Thyroid gland (tissue), 4 donors: ENCODE data around the gene EXD3. TPM values are rescaled to one million over a fixed set of nuclear protein-coding genes. Genes with fewer than 3 reads are reported as not detected.

Experiments
- DNase-seq, 2 donors: peaks; one replicate each; pipeline ENCODE4 v3.0.0-alpha.2; 2019
- H3K27ac ChIP-seq, 3 donors: fragments of 200-600 bp; sonication (generic); 1 replicate in 2 of 3; 2 replicates in 1 of 3; pipeline ENCODE4 v1.5.1; 2016 to 2019; ENCODE audit warnings: mild to moderate bottlenecking in 1 of 3, moderate library complexity in 1 of 3
- H3K27me3 ChIP-seq: fragments of 200-600 bp; sonication (generic); one replicate; pipeline ENCODE4 v1.5.1; 2019
- H3K36me3 ChIP-seq, 2 donors: fragments of 200-600 bp; sonication (generic); one replicate each; pipeline ENCODE4 v1.5.1; 2016 to 2019
- H3K4me1 ChIP-seq, 2 donors: fragments of 200-600 bp; sonication (generic); one replicate each; pipeline ENCODE4 v1.5.1; 2017 to 2019
- H3K4me3 ChIP-seq, 3 donors: fragments of 200-600 bp; sonication (generic); replicated peaks in 1 of 3; 1 replicate in 2 of 3; 2 replicates in 1 of 3; pipeline ENCODE4 v1.5.1; 2016; ENCODE audit warnings: mild to moderate bottlenecking in 1 of 3
- H3K9me3 ChIP-seq: fragments of 200-600 bp; sonication (generic); one replicate; pipeline ENCODE4 v1.5.1; 2017
- POLR2A ChIP-seq, 2 donors: fragments of 450-650 bp; IDR thresholded peaks; one replicate each; pipeline ENCODE4 v1.6.1; 2017; ENCODE audit warnings: antibody characterized with exemption in 2 of 2, mild to moderate bottlenecking in 2 of 2, moderate library complexity in 1 of 2
- WGBS, 2 donors: methylation state at CpG; one replicate each; pipeline ENCODE4 v1.1.5; 2017; 5-methylcytosine and 5-hydroxymethylcytosine counted together
- intact Hi-C: fragments of 100-400 bp; cut with DNase I; formaldehyde crosslinking; loops from one replicate; pipeline ENCODE4 v1.15.1; 2023
- total RNA-seq, 4 donors: library from RNA; depleted of rRNA; stranded (reverse); fragments of >200 nt; gene quantifications; one replicate each; pipeline ENCODE4 v1.2.3, GENCODE V29; 2016
- TF ChIP-seq, protein P1 (sequence below), 6 experiments: fragments of 200-600 bp in 3 of 6; fragments of 450-650 bp in 3 of 6; sonication (generic) in 3 of 6; IDR thresholded peaks; one replicate each; pipeline ENCODE4 v1.5.1; 2016 to 2019; ENCODE audit warnings: antibody characterized with exemption in 6 of 6, mild to moderate bottlenecking in 2 of 6, inconsistent platforms in 1 of 6, moderate library complexity in 1 of 6

EXD3 gene
- total RNA-seq, 4 donors from 2014 or later = 13.0 to 32.0 (median 26.6) TPM

GRCh38 chr9:137266162-137266527 is 156.8 kb downstream of the EXD3 start:
- Histone ChIP-seq H3K9me3 (no peaks in the 10 kb centered on the region), H3K27me3 (no peaks in the 10 kb centered on the region), H3K4me1 (peaks cover 0 to 5% of the 10 kb centered on the region in 2 donors), H3K36me3 (peaks cover 20 to 34% of the 10 kb centered on the region in 2 donors), H3K4me3 (no peak overlapping the region), H3K27ac (no peak overlapping the region)
- TF ChIP-seq, protein P1, sequence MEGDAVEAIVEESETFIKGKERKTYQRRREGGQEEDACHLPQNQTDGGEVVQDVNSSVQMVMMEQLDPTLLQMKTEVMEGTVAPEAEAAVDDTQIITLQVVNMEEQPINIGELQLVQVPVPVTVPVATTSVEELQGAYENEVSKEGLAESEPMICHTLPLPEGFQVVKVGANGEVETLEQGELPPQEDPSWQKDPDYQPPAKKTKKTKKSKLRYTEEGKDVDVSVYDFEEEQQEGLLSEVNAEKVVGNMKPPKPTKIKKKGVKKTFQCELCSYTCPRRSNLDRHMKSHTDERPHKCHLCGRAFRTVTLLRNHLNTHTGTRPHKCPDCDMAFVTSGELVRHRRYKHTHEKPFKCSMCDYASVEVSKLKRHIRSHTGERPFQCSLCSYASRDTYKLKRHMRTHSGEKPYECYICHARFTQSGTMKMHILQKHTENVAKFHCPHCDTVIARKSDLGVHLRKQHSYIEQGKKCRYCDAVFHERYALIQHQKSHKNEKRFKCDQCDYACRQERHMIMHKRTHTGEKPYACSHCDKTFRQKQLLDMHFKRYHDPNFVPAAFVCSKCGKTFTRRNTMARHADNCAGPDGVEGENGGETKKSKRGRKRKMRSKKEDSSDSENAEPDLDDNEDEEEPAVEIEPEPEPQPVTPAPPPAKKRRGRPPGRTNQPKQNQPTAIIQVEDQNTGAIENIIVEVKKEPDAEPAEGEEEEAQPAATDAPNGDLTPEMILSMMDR (IDR thresholded peaks at IDR 0.05) = no peak
- TF ChIP-seq POLR2A (IDR thresholded peaks at IDR 0.05) = no peak
- DNase-seq = no peak
- 84 to 86% methylated on average over 7 to 13 of the region's 15 CpGs for WGBS, 2 donors
- intact Hi-C loops = no loop called here

GRCh38 chr9:137265496-137266161 is 157.3 kb downstream of the EXD3 start:
- 87 to 93% methylated on average over 17 to 23 of the region's 29 CpGs for WGBS, 2 donors
- Histone ChIP-seq H3K9me3 (no peaks in the 10 kb centered on the region), H3K4me1 (peaks cover 0 to 5% of the 10 kb centered on the region in 2 donors), H3K36me3 (peaks cover 20 to 34% of the 10 kb centered on the region in 2 donors), H3K27ac (no peak overlapping the region), H3K4me3 (no peak overlapping the region), H3K27me3 (no peaks in the 10 kb centered on the region)
- no peak for DNase-seq
- intact Hi-C loops = no loop called here
- no peak for TF ChIP-seq POLR2A (IDR thresholded peaks at IDR 0.05)
- TF ChIP-seq, protein P1 (IDR thresholded peaks at IDR 0.05) = no peak

DNA sequence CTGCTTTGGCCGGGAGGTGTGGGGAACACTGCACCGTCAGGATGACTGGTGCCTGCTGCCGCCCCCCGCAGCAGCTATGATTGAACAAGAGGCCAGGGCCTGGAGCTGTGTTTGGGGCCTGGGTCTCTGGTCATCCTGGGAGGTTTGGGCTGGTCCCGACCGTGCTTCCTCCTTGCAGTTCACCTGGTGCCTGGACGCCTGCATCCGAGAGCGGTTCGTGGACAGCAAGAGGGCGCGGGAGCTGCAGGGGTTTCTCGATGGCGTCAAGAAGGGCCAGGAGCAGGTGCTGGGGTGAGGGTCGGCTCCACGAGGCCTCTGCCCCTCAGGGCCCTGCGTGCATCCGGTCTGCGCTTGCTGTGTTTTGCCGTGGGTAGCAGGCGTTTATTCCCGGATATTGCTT is 158.9 kb downstream of the EXD3 start:
- no peak for DNase-seq
- WGBS, 2 donors = 93 to 95% methylated on average over 19 to 22 of the region's 22 CpGs

GRCh38 chr9:137263506-137263905 is 159.5 kb downstream of the EXD3 start:
- WGBS, 2 donors = 91 to 95% methylated on average over 8 to 10 of the region's 10 CpGs
- no peaks in the 10 kb centered on the region for H3K9me3 ChIP-seq
- no peak for DNase-seq

More for the DNA sequence above, 158.9 kb downstream of the EXD3 start:
- Histone ChIP-seq H3K9me3 (no peaks in the 10 kb centered on the region), H3K4me3 (no peak overlapping the region), H3K27ac (no peak overlapping the region), H3K4me1 (peaks cover 0 to 5% of the 10 kb centered on the region in 2 donors), H3K36me3 (peaks cover 20 to 34% of the 10 kb centered on the region in 2 donors), H3K27me3 (no peaks in the 10 kb centered on the region)
- intact Hi-C loops = no loop called here
- TF ChIP-seq, protein P1 (IDR thresholded peaks at IDR 0.05) = no peak
- no peak for TF ChIP-seq POLR2A (IDR thresholded peaks at IDR 0.05)

DNA sequence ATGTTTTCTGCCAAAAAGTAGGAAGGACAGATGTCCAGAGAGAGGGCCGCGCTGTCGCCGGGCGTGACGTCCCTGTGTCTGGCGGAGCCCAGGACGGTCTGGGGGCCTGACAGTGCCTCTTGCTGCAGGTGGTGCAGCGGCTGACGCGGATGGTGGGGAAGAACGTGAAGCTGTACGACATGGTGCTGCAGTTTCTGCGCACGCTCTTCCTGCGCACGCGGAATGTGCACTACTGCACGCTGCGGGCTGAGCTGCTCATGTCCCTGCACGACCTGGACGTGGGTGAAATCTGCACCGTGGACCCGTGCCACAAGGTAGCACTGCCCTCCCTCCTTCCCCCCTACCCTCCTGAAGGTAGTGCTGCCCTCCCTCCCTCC is 160.1 kb downstream of the EXD3 start:
- TF ChIP-seq, protein P1 (IDR thresholded peaks at IDR 0.05) = no peak
- no peak for TF ChIP-seq POLR2A (IDR thresholded peaks at IDR 0.05)
- DNase-seq = no peak
- Histone ChIP-seq H3K4me3 (no peak overlapping the region), H3K4me1 (no peaks in the 10 kb centered on the region), H3K27ac (no peak overlapping the region), H3K36me3 (peaks cover 20 to 37% of the 10 kb centered on the region in 2 donors), H3K27me3 (no peaks in the 10 kb centered on the region), H3K9me3 (no peaks in the 10 kb centered on the region)
- WGBS, 2 donors = 91 to 92% methylated on average over 24 of the region's 24 CpGs
- intact Hi-C loops = no loop called here

More at GRCh38 chr9:137263506-137263905, 159.5 kb downstream of the EXD3 start:
- TF ChIP-seq, protein P1 (IDR thresholded peaks at IDR 0.05) = no peak
- no peak for TF ChIP-seq POLR2A (IDR thresholded peaks at IDR 0.05)
- H3K36me3 ChIP-seq = peaks cover 20 to 37% of the 10 kb centered on the region in 2 donors
- H3K27me3 ChIP-seq = no peaks in the 10 kb centered on the region
- no peak overlapping the region for H3K27ac ChIP-seq
- H3K4me1 ChIP-seq = no peaks in the 10 kb centered on the region
- intact Hi-C loops = no loop called here
- H3K4me3 ChIP-seq = no peak overlapping the region
